Mesendoderm (in vitro differentiated cells): ENCODE measurements around the gene ANKS3.

Source experiments
- DNase-seq: peaks from one replicate; pipeline ENCODE4 v3.0.0; 2013
- H2AK5ac ChIP-seq: 2 replicates; pipeline ENCODE4 v1.6.1; 2013; ENCODE audit warnings: low read length, inconsistent platforms
- H2BK120ac ChIP-seq: 2 replicates; pipeline ENCODE4 v1.6.1; 2013; ENCODE audit warnings: low read depth, mild to moderate bottlenecking, low read length, moderate library complexity, mixed read lengths
- H2BK15ac ChIP-seq: replicated peaks from 2 replicates; pipeline ENCODE4 v1.6.1; 2013; ENCODE audit warnings: low read depth, mild to moderate bottlenecking, moderate library complexity
- H2BK5ac ChIP-seq: 2 replicates; pipeline ENCODE4 v1.6.1; 2013; ENCODE audit warnings: low read length, inconsistent platforms
- H3K18ac ChIP-seq: 2 replicates; pipeline ENCODE4 v1.6.1; 2013; ENCODE audit warnings: mild to moderate bottlenecking, low read length, mixed read lengths
- H3K23ac ChIP-seq: one replicate; pipeline ENCODE4 v1.6.1; 2013; ENCODE audit warnings: low read length
- H3K27ac ChIP-seq: 2 replicates; pipeline ENCODE4 v1.5.1; 2013; ENCODE audit warnings: low read depth, mild to moderate bottlenecking, inconsistent platforms, low read length, moderate library complexity
- H3K27me3 ChIP-seq: 2 replicates; pipeline ENCODE4 v1.6.1; 2013; ENCODE audit warnings: low read length, control low read depth, mild to moderate bottlenecking, inconsistent platforms; ENCODE audit not compliant: insufficient read depth, poor library complexity
- H3K36me3 ChIP-seq: 2 replicates; pipeline ENCODE4 v1.6.1; 2013; ENCODE audit warnings: low read length, inconsistent platforms; ENCODE audit not compliant: control insufficient read depth, insufficient read depth
- H3K4ac ChIP-seq: one replicate; pipeline ENCODE4 v1.6.1; 2013; ENCODE audit warnings: low read depth, mild to moderate bottlenecking, low read length, moderate library complexity
- H3K4me1 ChIP-seq: 2 replicates; pipeline ENCODE4 v1.6.1; 2013; ENCODE audit warnings: low read depth, low read length, inconsistent platforms; ENCODE audit not compliant: control insufficient read depth
- H3K4me2 ChIP-seq: 2 replicates; pipeline ENCODE4 v1.6.1; 2013; ENCODE audit warnings: low read length
- H3K4me3 ChIP-seq: 2 replicates; pipeline ENCODE4 v1.5.1; 2013; ENCODE audit warnings: mild to moderate bottlenecking, low read length
- H3K56ac ChIP-seq: one replicate; pipeline ENCODE4 v1.6.1; 2013; ENCODE audit warnings: low read length
- H3K79me1 ChIP-seq: 2 replicates; pipeline ENCODE4 v1.6.1; 2013; ENCODE audit warnings: low read length, inconsistent platforms
- H3K79me2 ChIP-seq: 2 replicates; pipeline ENCODE4 v1.6.1; 2013; ENCODE audit warnings: mild to moderate bottlenecking, low read length; ENCODE audit not compliant: control insufficient read depth, insufficient read depth
- H3K9ac ChIP-seq: 2 replicates; pipeline ENCODE4 v1.6.1; 2013; ENCODE audit warnings: low read length, inconsistent platforms
- H4K5ac ChIP-seq: one replicate; pipeline ENCODE4 v1.6.1; 2013; ENCODE audit warnings: low read length
- H4K8ac ChIP-seq: one replicate; pipeline ENCODE4 v1.6.1; 2013; ENCODE audit warnings: low read depth, mild to moderate bottlenecking, control low read depth, low read length, moderate library complexity
- WGBS: extraction: QIAGEN DNeasy Blood & Tissue Kit; methylation state at CpG from one replicate; pipeline ENCODE4 v1.1.7; 2013; ENCODE audit warnings: low lambda C conversion rate, missing lambda C conversion rate; ENCODE audit not compliant: insufficient coverage; ENCODE audit errors: extremely low coverage; 5-methylcytosine and 5-hydroxymethylcytosine counted together

ANKS3 gene

GRCh38 chr16:4681471-4682083, 52.5 kb downstream of the ANKS3 start:
- H3K36me3 ChIP-seq: no peaks in the 10 kb centered on the region
- H3K4ac ChIP-seq: no peak overlapping the region
- H3K56ac ChIP-seq: no peak overlapping the region
- H3K4me3 ChIP-seq: no peak overlapping the region
- no peak overlapping the region for H4K8ac ChIP-seq
- H3K4me1 ChIP-seq: no peaks in the 10 kb centered on the region
- H2BK120ac ChIP-seq: no peak overlapping the region
- no peak overlapping the region for H3K4me2 ChIP-seq
- H2AK5ac ChIP-seq: no peak overlapping the region
- no peak overlapping the region for H2BK15ac ChIP-seq
- no peak overlapping the region for H3K18ac ChIP-seq
- no peak overlapping the region for H2BK5ac ChIP-seq
- no peak overlapping the region for H3K9ac ChIP-seq
- no peak overlapping the region for H3K27ac ChIP-seq
- H3K27me3 ChIP-seq: no peaks in the 10 kb centered on the region
- H4K5ac ChIP-seq: no peak overlapping the region
- no peaks in the 10 kb centered on the region for H3K79me1 ChIP-seq
- WGBS: no CpG with 5 or more reads among the region's 39 CpGs
- no peak overlapping the region for H3K23ac ChIP-seq
- no peaks in the 10 kb centered on the region for H3K79me2 ChIP-seq
- DNase-seq: no peak

DNA sequence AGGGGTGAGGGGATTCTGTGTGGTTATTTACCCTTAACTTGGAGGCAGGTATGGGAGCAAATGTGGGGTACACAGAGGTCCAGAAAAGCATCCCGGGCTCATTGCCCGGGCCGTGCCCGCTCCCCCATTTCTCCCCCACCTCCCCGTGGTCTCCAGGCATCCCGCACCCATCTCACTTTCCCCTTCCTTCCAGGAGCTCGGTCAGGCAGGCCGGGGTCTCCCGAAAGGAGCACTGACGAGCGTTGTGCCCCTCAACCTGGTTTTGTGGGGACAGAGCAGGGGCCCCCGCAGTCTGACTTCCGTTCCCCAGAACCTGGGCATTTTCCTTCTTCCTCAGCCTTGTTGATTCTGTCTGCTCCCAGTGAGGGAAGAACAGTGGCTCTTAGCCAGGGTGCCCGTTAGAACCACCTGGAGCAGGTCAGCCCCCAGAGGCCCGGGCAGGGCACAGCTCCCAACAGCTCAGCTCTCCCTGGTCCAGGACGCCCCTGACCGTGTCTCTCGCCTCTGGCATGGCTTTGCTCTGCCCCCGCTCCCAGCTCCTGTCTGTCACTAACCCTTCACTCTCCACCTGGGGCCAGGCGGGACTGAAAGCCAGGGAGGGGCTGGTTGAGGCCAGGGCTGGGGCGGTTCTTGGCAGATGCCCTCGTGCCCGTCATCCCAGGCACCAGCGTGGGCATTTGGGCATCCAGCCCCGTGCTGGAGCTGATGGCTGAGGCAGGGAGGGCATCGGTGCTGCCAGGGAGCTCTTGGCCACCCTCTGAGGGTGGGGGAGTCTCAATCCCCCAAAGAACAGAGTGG, 53.2 kb downstream of the ANKS3 start:
- Histone ChIP-seq H3K18ac (no peak overlapping the region), H3K4me1 (no peaks in the 10 kb centered on the region), H3K4me3 (no peak overlapping the region), H3K56ac (no peak overlapping the region), H2AK5ac (no peak overlapping the region), H3K79me1 (no peaks in the 10 kb centered on the region), H3K79me2 (no peaks in the 10 kb centered on the region), H2BK5ac (no peak overlapping the region), H2BK120ac (no peak overlapping the region), H3K36me3 (no peaks in the 10 kb centered on the region), H3K9ac (no peak overlapping the region), H3K27me3 (no peaks in the 10 kb centered on the region), H2BK15ac (no peak overlapping the region), H4K5ac (no peak overlapping the region), H3K27ac (no peak overlapping the region), H3K4me2 (no peak overlapping the region), H3K23ac (no peak overlapping the region), H4K8ac (no peak overlapping the region), H3K4ac (no peak overlapping the region)
- DNase-seq: no peak
- no CpG with 5 or more reads among the region's 26 CpGs for WGBS

DNA sequence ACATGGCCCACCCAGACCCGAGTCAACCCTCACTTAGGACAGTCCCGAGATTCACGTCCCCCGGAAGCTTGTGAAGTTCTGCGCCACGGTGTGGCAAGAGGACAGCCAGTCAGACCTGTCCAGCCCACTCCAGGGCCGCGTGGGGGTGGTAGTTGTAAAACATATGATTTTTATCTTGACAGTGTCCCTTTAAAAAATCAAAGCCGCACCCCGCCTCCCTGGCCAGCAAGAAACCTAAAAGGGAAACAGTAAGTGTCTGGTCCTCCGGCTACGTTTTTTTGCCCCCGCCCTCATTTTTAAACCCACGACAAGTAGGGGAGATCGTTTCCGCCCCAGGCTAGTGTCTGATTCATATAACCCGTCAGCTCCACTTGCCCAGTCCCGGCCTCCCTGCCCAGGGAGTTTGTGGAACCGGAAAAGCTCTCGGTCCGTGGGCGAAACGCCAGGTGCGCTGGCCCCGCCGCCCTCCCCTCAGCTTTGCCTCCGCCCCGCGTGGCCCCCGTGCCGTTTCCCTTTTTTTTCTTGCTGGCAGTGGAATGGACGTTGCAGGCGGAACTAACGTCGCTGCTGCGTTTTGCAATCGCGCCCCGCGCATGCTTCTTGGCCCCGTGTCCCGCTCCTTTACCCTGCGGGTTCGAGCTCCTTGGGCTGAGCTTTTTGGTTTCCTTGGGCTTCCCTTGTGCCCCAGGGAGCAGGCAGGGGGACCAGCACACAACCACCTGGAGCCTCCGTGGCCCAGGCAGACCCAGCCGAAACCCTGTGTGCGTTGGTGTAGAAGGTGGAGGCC, 54.0 kb downstream of the ANKS3 start:
- no peak overlapping the region for H3K9ac ChIP-seq
- no CpG with 5 or more reads among the region's 47 CpGs for WGBS
- H3K4me2 ChIP-seq: no peak overlapping the region
- H4K5ac ChIP-seq: no peak overlapping the region
- H3K4me1 ChIP-seq: no peaks in the 10 kb centered on the region
- no peak overlapping the region for H2AK5ac ChIP-seq
- no peak overlapping the region for H2BK120ac ChIP-seq
- no peak overlapping the region for H2BK15ac ChIP-seq
- H3K56ac ChIP-seq: no peak overlapping the region
- no peak overlapping the region for H3K23ac ChIP-seq
- no peak overlapping the region for H4K8ac ChIP-seq
- no peaks in the 10 kb centered on the region for H3K79me1 ChIP-seq
- H3K36me3 ChIP-seq: no peaks in the 10 kb centered on the region
- H3K79me2 ChIP-seq: no peaks in the 10 kb centered on the region
- no peak overlapping the region for H3K18ac ChIP-seq
- DNase-seq: no peak
- H2BK5ac ChIP-seq: no peak overlapping the region
- no peaks in the 10 kb centered on the region for H3K27me3 ChIP-seq
- no peak overlapping the region for H3K4me3 ChIP-seq
- no peak overlapping the region for H3K27ac ChIP-seq
- H3K4ac ChIP-seq: no peak overlapping the region

DNA sequence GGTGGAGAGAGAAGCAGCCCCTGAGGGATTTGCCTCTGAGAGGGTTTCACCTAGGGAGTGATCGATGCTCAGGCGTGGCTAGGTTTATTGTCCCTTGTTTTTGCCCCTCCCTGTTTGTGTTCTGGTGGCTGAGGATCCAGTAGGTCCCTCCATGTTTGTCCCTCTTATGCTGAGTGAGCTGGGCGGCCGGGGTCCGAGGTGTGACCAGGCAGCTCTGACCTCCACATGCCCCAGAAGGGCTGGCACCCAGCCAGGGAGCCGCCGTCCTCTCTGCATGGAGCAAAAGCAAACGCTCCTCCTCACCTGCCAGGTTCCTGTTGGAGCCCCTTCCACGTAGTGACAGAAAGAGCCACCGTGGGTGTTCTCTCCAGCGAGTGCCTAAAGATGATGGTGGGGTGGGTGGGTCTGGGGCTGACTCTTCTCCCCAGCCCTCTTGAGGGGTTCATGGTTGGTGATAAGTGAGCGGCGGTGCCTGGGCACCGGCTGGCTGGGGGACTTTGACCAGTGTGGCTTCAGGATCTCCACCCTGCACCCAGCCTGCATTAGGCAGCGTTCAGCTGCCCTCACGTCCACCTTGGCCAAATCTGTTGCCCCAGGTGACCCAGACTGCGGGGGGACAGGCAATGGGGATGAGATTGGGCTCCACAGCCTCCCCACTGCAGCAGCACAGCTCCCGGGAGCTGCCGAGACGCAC, 54.8 kb downstream of the ANKS3 start:
- Histone ChIP-seq H3K4ac (no peak overlapping the region), H2BK5ac (no peak overlapping the region), H4K8ac (no peak overlapping the region), H3K36me3 (no peaks in the 10 kb centered on the region), H3K4me1 (no peaks in the 10 kb centered on the region), H3K18ac (no peak overlapping the region), H3K79me1 (no peaks in the 10 kb centered on the region), H3K27me3 (no peaks in the 10 kb centered on the region), H3K4me3 (no peak overlapping the region), H3K56ac (no peak overlapping the region), H3K79me2 (no peaks in the 10 kb centered on the region), H3K27ac (no peak overlapping the region), H4K5ac (no peak overlapping the region), H3K23ac (no peak overlapping the region), H3K4me2 (no peak overlapping the region), H2AK5ac (no peak overlapping the region), H3K9ac (no peak overlapping the region), H2BK15ac (no peak overlapping the region), H2BK120ac (no peak overlapping the region)
- no peak for DNase-seq
- WGBS: no CpG with 5 or more reads among the region's 20 CpGs

DNA sequence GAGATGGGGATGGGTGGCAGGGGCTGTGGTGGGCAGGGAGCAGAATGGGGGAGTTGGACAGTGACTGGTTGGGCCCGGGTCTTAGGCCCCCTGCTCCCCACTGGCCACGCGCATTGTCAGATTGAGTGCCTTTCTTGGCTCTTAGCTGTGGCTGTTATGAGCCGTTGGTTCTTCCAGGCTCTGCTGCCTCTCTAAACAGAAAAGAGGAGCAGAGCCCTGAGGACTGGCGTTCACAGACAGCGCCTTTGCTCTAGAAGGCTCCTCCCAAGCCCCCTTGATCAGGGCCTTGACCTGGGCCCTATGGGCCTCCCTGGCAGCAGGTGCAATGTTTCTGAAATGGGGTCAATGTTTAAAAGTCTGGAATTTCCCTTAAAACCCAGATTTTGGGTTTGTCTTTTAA, 55.5 kb downstream of the ANKS3 start:
- Histone ChIP-seq H3K4me2 (no peak overlapping the region), H3K56ac (no peak overlapping the region), H3K36me3 (no peaks in the 10 kb centered on the region), H4K5ac (no peak overlapping the region), H3K4me3 (no peak overlapping the region), H3K4ac (no peak overlapping the region), H3K27me3 (no peaks in the 10 kb centered on the region), H4K8ac (no peak overlapping the region), H2BK15ac (no peak overlapping the region), H3K23ac (no peak overlapping the region), H2AK5ac (no peak overlapping the region), H2BK5ac (no peak overlapping the region), H3K9ac (no peak overlapping the region), H3K4me1 (no peaks in the 10 kb centered on the region), H2BK120ac (no peak overlapping the region), H3K79me2 (no peaks in the 10 kb centered on the region), H3K18ac (no peak overlapping the region), H3K27ac (no peak overlapping the region), H3K79me1 (no peaks in the 10 kb centered on the region)
- DNase-seq: no peak
- WGBS: no CpG with 5 or more reads among the region's 6 CpGs
